ENCODE data around the gene PTPN22.
"Not testable (repeated sequence)": the region's sequence is repeated elsewhere in the genome, so short reads cannot be mapped to it uniquely, and the experiment has no call there.

Gene PTPN22

DNA sequence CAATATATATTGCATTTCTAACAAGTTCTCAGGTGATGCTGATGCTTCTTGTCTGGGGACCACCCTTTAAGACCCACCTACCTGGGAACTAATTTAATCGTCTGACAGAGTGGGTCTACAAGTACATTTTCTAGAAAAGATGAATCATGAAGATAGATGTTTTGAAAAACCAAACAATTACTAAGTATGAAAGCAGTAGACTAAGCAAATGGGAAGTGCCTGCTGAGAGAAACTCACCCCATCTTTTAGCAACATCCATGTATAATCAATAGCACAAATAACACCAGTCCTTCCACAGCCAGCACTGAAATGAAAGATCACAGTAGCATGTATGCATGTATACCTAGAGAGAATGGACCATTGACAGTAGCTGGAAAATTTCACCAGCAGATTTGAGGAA lies 17.3 kb downstream of the PTPN22 start:
- TF ChIP-seq, protein P1, sequence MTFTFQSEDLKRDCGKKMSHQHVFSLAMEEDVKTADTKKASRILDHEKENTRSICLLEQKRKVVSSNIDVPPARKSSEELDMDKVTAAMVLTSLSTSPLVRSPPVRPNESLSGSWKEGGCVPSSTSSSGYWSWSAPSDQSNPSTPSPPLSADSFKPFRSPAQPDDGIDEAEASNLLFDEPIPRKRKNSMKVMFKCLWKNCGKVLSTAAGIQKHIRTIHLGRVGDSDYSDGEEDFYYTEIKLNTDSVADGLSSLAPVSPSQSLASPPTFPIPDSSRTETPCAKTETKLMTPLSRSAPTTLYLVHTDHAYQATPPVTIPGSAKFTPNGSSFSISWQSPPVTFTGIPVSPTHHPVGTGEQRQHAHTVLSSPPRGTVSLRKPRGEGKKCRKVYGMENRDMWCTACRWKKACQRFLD (tag by site-specific recombination; IDR thresholded peaks at IDR 0.05) = no peak
- TF ChIP-seq ZNF223 (tag by site-specific recombination; IDR thresholded peaks at IDR 0.05) (no peak), ZNF548 (tag by site-specific recombination; IDR thresholded peaks at IDR 0.05) (no peak), ZNF311 (tag by site-specific recombination; IDR thresholded peaks at IDR 0.05; ENCODE audit: borderline replicate concordance) (no peak), ZNF202 (tag by site-specific recombination; IDR thresholded peaks at IDR 0.05; ENCODE audit: borderline replicate concordance) (no peak), ZNF404 (tag by site-specific recombination; IDR thresholded peaks at IDR 0.05) (no peak), ZNF274 (IDR thresholded peaks at IDR 0.05; ENCODE audit: low read length) (no peak), ZNF274 (tag by site-specific recombination; IDR thresholded peaks at IDR 0.05; ENCODE audit: borderline replicate concordance) (no peak), GLIS2 (tag by site-specific recombination; IDR thresholded peaks at IDR 0.05) (no peak), MYNN (tag by site-specific recombination; IDR thresholded peaks at IDR 0.05; ENCODE audit: borderline replicate concordance) (no peak), ZNF114 (tag by site-specific recombination; IDR thresholded peaks at IDR 0.05) (no peak), BCL11A (tag by site-specific recombination; IDR thresholded peaks at IDR 0.05; ENCODE audit: low read depth) (no peak), ZNF302 (tag by site-specific recombination; IDR thresholded peaks at IDR 0.05; ENCODE audit: low read depth) (no peak), ZNF37A (tag by site-specific recombination; IDR thresholded peaks at IDR 0.05) (no peak), ZNF558 (tag by site-specific recombination; IDR thresholded peaks at IDR 0.05) (no peak)
- TF ChIP-seq, protein P2, sequence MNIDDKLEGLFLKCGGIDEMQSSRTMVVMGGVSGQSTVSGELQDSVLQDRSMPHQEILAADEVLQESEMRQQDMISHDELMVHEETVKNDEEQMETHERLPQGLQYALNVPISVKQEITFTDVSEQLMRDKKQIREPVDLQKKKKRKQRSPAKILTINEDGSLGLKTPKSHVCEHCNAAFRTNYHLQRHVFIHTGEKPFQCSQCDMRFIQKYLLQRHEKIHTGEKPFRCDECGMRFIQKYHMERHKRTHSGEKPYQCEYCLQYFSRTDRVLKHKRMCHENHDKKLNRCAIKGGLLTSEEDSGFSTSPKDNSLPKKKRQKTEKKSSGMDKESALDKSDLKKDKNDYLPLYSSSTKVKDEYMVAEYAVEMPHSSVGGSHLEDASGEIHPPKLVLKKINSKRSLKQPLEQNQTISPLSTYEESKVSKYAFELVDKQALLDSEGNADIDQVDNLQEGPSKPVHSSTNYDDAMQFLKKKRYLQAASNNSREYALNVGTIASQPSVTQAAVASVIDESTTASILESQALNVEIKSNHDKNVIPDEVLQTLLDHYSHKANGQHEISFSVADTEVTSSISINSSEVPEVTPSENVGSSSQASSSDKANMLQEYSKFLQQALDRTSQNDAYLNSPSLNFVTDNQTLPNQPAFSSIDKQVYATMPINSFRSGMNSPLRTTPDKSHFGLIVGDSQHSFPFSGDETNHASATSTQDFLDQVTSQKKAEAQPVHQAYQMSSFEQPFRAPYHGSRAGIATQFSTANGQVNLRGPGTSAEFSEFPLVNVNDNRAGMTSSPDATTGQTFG (tag by site-specific recombination; IDR thresholded peaks at IDR 0.05; ENCODE audit: borderline replicate concordance) = no peak
- TF ChIP-seq, protein P3, sequence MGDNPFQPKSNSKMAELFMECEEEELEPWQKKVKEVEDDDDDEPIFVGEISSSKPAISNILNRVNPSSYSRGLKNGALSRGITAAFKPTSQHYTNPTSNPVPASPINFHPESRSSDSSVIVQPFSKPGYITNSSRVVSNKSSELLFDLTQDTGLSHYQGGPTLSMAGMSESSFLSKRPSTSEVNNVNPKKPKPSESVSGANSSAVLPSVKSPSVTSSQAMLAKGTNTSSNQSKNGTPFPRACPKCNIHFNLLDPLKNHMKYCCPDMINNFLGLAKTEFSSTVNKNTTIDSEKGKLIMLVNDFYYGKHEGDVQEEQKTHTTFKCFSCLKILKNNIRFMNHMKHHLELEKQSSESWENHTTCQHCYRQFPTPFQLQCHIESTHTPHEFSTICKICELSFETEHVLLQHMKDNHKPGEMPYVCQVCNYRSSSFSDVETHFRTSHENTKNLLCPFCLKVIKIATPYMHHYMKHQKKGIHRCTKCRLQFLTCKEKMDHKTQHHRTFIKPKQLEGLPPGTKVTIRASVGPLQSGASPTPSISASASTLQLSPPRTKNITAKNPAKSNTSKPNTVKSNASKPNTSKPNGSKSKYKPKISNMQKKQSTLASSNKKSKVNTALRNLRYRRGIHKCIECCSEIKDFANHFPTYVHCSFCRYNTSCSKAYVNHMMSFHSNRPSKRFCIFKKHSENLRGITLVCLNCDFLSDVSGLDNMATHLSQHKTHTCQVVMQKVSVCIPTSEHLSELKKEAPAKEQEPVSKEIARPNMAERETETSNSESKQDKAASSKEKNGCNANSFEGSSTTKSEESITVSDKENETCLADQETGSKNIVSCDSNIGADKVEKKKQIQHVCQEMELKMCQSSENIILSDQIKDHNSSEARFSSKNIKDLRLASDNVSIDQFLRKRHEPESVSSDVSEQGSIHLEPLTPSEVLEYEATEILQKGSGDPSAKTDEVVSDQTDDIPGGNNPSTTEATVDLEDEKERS (tag by site-specific recombination; IDR thresholded peaks at IDR 0.05) = no peak
- TF ChIP-seq, protein P4, sequence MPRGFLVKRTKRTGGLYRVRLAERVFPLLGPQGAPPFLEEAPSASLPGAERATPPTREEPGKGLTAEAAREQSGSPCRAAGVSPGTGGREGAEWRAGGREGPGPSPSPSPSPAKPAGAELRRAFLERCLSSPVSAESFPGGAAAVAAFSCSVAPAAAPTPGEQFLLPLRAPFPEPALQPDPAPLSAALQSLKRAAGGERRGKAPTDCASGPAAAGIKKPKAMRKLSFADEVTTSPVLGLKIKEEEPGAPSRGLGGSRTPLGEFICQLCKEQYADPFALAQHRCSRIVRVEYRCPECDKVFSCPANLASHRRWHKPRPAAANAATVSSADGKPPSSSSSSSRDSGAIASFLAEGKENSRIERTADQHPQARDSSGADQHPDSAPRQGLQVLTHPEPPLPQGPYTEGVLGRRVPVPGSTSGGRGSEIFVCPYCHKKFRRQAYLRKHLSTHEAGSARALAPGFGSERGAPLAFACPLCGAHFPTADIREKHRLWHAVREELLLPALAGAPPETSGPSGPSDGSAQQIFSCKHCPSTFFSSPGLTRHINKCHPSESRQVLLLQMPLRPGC (tag by site-specific recombination; IDR thresholded peaks at IDR 0.05) = no peak
- Histone ChIP-seq H3K36me3 (ENCODE audit: control insufficient read depth in 2 of 2, insufficient read depth in 1 of 2, low read length in 2 of 2) (no peaks in the 10 kb centered on the region), H3K4me3 (ENCODE audit: low read depth, low read length) (no peak overlapping the region), H3K27ac (ENCODE audit: extremely low read depth, low read depth, low read length) (no peak overlapping the region), H3K9me3 (ENCODE audit: control insufficient read depth, insufficient read depth, low read depth, low read length) (no peaks in the 10 kb centered on the region), H3K4me1 (ENCODE audit: control insufficient read depth, insufficient read depth, low read length) (no peaks in the 10 kb centered on the region)
- ChIA-PET POLR2A (no interaction called here), CTCF (no interaction called here)

DNA sequence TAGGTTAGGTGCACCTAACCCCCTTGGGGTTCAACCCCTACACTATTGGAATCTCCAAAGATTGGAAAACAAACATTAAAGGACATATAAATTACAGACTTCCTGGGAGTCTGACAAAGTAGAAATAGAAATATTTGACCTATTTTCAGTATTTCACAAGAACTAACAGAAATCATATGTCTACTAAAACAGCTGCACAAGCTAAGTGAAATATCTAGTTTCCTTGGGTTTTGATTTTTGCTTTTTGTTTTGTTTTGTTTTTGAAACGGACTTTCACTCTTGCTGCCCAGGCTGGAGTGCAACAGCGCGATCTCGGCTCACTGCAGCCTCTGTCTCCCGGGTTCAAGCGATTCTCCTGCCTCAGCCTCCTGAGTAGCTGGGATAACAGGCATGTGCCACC lies 18.8 kb downstream of the PTPN22 start:
- H3K9me3 ChIP-seq (ENCODE audit: control insufficient read depth, insufficient read depth, low read depth, low read length); POLR2A ChIA-PET; H3K4me1 ChIP-seq (ENCODE audit: control insufficient read depth, insufficient read depth, low read length); H3K36me3 ChIP-seq (ENCODE audit: control insufficient read depth in 2 of 2, insufficient read depth in 1 of 2, low read length in 2 of 2); H3K27ac ChIP-seq (ENCODE audit: extremely low read depth, low read depth, low read length); H3K4me3 ChIP-seq (ENCODE audit: low read depth, low read length): not testable (repeated sequence)
- CTCF ChIA-PET = interaction anchor here (0.6 kb wide), 1 partner anchor 636 kb away, joined by 3 read pairs; no protein-coding TSS in a partner anchor
